Osteocyte (in vitro differentiated cells): ENCODE results near the gene RSL24D1. TPM values are rescaled to one million over a fixed set of nuclear protein-coding genes. Genes with fewer than 3 reads are reported as not detected.

Experiments used
- DNase-seq: peaks from one replicate; pipeline ENCODE4 v3.0.0; 2021; ENCODE audit warnings: mixed read lengths; ENCODE audit not compliant: unreplicated experiment; ENCODE audit errors: extremely low spot score
- H3K27ac Mint-ChIP-seq: one replicate; pipeline ENCODE4 v1.8.0; 2021; ENCODE audit warnings: mild to moderate bottlenecking, mixed read lengths; ENCODE audit not compliant: unreplicated experiment
- H3K27me3 Mint-ChIP-seq: one replicate; pipeline ENCODE4 v1.8.0; 2021; ENCODE audit warnings: mixed read lengths; ENCODE audit not compliant: unreplicated experiment
- H3K36me3 Mint-ChIP-seq: one replicate; pipeline ENCODE4 v1.8.0; 2021; ENCODE audit warnings: mixed read lengths; ENCODE audit not compliant: unreplicated experiment
- H3K4me1 Mint-ChIP-seq: one replicate; pipeline ENCODE4 v1.8.0; 2021; ENCODE audit warnings: mixed read lengths; ENCODE audit not compliant: unreplicated experiment
- H3K4me3 Mint-ChIP-seq: one replicate; pipeline ENCODE4 v1.8.0; 2021; ENCODE audit warnings: mild to moderate bottlenecking, moderate library complexity, mixed read lengths; ENCODE audit not compliant: unreplicated experiment
- H3K9me3 Mint-ChIP-seq: one replicate; pipeline ENCODE4 v1.8.0; 2021; ENCODE audit warnings: mixed read lengths; ENCODE audit not compliant: unreplicated experiment
- CTCF ChIP-seq: fragments of 200-600 bp; sonication (generic); IDR thresholded peaks from 2 replicates; pipeline ENCODE4 v1.5.0; 2021; ENCODE audit warnings: antibody characterized with exemption, mild to moderate bottlenecking, moderate library complexity
- total RNA-seq: library from RNA; stranded (reverse); gene quantifications from 2 replicates; pipeline ENCODE4 v1.2.1, GENCODE V29; 2021

The RSL24D1 gene
- total RNA-seq, 1 donor from 2014 or later = 76.2 TPM

DNA sequence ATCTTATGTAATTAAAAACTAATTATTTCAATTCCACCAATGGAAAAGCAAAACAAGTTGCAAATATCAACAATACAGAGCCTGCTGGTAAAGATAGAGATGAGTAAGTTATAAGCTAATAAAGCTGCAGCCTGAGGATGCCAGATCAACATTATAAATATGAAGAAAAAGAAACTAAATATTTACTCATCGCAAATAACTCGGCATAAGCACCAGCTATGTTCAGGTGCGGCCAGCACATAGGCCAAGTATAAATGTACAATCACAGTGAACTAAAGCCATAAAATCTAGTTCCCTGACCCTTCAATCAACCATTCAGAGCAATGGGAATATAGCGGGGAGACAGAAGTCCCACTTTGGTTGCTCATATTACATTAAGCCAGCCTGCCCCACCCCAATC, 7.7 kb upstream of the RSL24D1 start:
- no peak overlapping the region for H3K4me3 Mint-ChIP-seq
- DNase-seq = no peak

DNA sequence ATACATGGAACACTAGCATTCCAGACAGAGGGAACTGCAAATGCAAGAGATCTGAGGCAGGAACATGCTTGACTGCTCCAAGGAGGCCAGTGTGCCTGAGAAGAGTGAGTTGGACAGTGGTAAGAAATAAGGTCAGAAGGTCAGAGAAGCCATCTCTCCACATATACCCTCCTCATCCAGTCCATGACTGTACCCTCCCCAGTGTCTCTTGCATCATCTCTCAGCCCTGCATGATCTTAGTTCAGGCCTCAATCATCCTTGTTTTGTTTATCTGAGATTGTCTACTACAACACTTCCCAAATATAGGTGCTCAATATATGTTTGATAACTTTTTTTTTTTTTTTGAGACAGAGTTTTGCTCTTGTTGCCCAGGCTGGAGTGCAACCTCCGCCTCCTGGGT, 5.5 kb upstream of the RSL24D1 start:
- no peak overlapping the region for H3K4me3 Mint-ChIP-seq
- H3K9me3 Mint-ChIP-seq = no peaks in the 10 kb centered on the region
- H3K27ac Mint-ChIP-seq = no peak overlapping the region
- H3K27me3 Mint-ChIP-seq = no peaks in the 10 kb centered on the region
- DNase-seq = no peak
- TF ChIP-seq CTCF = no peak
- H3K36me3 Mint-ChIP-seq = no peaks in the 10 kb centered on the region
- H3K4me1 Mint-ChIP-seq = peaks cover 2% of the 10 kb centered on the region

More for the DNA sequence above, 7.7 kb upstream of the RSL24D1 start:
- Mint-ChIP-seq H3K36me3 (no peaks in the 10 kb centered on the region), H3K9me3 (no peaks in the 10 kb centered on the region), H3K27me3 (no peaks in the 10 kb centered on the region), H3K27ac (no peak overlapping the region), H3K4me1 (no peaks in the 10 kb centered on the region)
- TF ChIP-seq CTCF = no peak

GRCh38 chr15:55198706-55199105, 2.0 kb upstream of the RSL24D1 start:
- Mint-ChIP-seq H3K9me3 (no peaks in the 10 kb centered on the region), H3K4me3 (peak overlapping the region; percentile 12)

DNA sequence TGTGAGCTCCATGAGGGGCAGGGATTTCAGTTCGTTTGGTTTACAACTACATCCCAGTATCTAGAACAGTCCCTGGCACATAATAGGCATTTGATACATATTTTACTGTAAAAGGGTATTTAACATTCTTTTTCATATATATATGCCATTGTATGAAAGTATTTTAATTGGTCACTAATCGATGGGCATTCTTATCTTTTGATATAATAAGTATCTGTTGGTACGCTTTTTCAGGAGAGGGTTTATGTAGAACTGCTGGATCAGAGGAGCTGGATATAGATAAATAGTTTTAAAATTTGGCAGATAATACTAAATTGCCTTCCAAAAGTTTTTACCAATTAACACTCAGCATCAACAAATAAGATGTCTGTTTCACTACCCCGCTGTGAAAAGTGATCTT, 978 bp upstream of the RSL24D1 start:
- no peak overlapping the region for H3K4me3 Mint-ChIP-seq
- H3K9me3 Mint-ChIP-seq = no peaks in the 10 kb centered on the region
- no peak overlapping the region for H3K27ac Mint-ChIP-seq
- H3K27me3 Mint-ChIP-seq = no peaks in the 10 kb centered on the region
- peaks cover 9% of the 10 kb centered on the region for H3K4me1 Mint-ChIP-seq
- no peak for TF ChIP-seq CTCF
- DNase-seq = no peak
- no peaks in the 10 kb centered on the region for H3K36me3 Mint-ChIP-seq

More at GRCh38 chr15:55198706-55199105, 2.0 kb upstream of the RSL24D1 start:
- no peak for DNase-seq
- H3K4me1 Mint-ChIP-seq = peaks cover 2% of the 10 kb centered on the region
- no peak overlapping the region for H3K27ac Mint-ChIP-seq
- H3K36me3 Mint-ChIP-seq = no peaks in the 10 kb centered on the region
- no peak for TF ChIP-seq CTCF
- H3K27me3 Mint-ChIP-seq = no peaks in the 10 kb centered on the region

DNA sequence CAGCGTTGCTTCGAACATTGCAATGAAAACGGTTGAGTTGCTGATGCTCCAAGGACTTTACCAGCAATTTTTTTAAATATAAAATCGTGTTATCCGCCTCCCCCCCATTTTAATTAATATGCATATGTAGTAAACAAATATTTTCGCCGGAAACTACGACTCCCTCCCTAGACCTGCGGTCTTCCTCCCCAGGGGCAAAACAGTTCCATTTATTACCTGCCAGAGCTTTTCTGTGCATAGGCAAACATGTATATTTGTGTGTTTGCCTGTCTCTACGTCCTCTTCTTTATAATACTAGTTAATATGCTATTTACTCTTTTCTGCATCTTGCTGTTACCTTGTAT, 593 bp upstream of the RSL24D1 start:
- no peak for DNase-seq
- no peaks in the 10 kb centered on the region for H3K9me3 Mint-ChIP-seq
- peaks cover 9% of the 10 kb centered on the region for H3K4me1 Mint-ChIP-seq
- no peak for TF ChIP-seq CTCF
- H3K27me3 Mint-ChIP-seq = no peaks in the 10 kb centered on the region
- H3K27ac Mint-ChIP-seq = no peak overlapping the region
- H3K4me3 Mint-ChIP-seq = no peak overlapping the region
- no peaks in the 10 kb centered on the region for H3K36me3 Mint-ChIP-seq
